Psoas muscle (tissue), 8 donors: ENCODE data around the gene PRKAB2. TPM values are rescaled to one million over a fixed set of nuclear protein-coding genes. Genes with fewer than 3 reads are reported as not detected.

Source experiments
- ATAC-seq, 4 donors: fragments of 200-7000 bp; cut with Tn5 transposase; one replicate each; pipeline ENCODE4 v1.9.1; 2020; ENCODE audit warnings: moderate library complexity in 3 of 4, mild to moderate bottlenecking in 2 of 4
- DNase-seq, 2 donors: peaks; one replicate each; pipeline ENCODE4 v3.0.0-alpha.2; 2020
- H3K27ac ChIP-seq: fragments of 200-600 bp; one replicate; pipeline ENCODE4 v1.8.0; 2022
- H3K27me3 ChIP-seq, 3 donors: fragments of 200-600 bp in 1 of 3; one replicate each; pipeline versions ENCODE4 v1.6.1 to v1.8.0; 2013 to 2022; ENCODE audit warnings: low read length in 2 of 3, mild to moderate bottlenecking in 2 of 3, moderate library complexity in 1 of 3; ENCODE audit not compliant: insufficient read depth in 3 of 3
- H3K36me3 ChIP-seq, 2 donors: fragments of 200-600 bp in 1 of 2; one replicate each; pipeline versions ENCODE4 v1.6.1 to v1.8.0; 2013 to 2022; ENCODE audit warnings: low read depth in 1 of 2, mild to moderate bottlenecking in 1 of 2, moderate library complexity in 1 of 2; ENCODE audit not compliant: insufficient read depth in 1 of 2
- H3K4me1 ChIP-seq: fragments of 200-600 bp; one replicate; pipeline ENCODE4 v1.8.0; 2022
- H3K4me3 ChIP-seq: fragments of 200-600 bp; one replicate; pipeline ENCODE4 v1.8.0; 2022; ENCODE audit warnings: mild to moderate bottlenecking
- H3K9me3 ChIP-seq: fragments of 200-600 bp; one replicate; pipeline ENCODE4 v1.8.0; 2022
- WGBS, 3 donors: extraction: QIAGEN DNeasy Blood & Tissue Kit; methylation state at CpG; one replicate each; pipeline versions ENCODE4 v1.1.6 to v1.1.7; 2013; 5-methylcytosine and 5-hydroxymethylcytosine counted together
- intact Hi-C, 2 donors: fragments of 100-400 bp; cut with DNase I; formaldehyde crosslinking; loops; one replicate each; pipeline versions ENCODE4 v1.11.0 to v1.14.2; 2022
- polyA plus RNA-seq, 3 donors: library from polyadenylated mRNA; stranded (reverse); fragments of 200-250 nt; gene quantifications; one replicate each; pipeline ENCODE4 v1.2.3, GENCODE V29; 2013
- total RNA-seq, 4 donors: library from RNA; stranded (reverse); fragmentation: NEBNext Ultra II Directional in 2 of 4; extraction: Animal tissue kit (Norgen Biotek cat#: 25700) in 2 of 4; gene quantifications; one replicate each; pipeline versions ENCODE4 v1.2.1 to v1.2.4, GENCODE V29; 2021 to 2023
- TF ChIP-seq, protein P1 (sequence below): fragments of 200-600 bp; IDR thresholded peaks from one replicate; pipeline ENCODE4 v1.8.0; 2022; ENCODE audit warnings: antibody characterized with exemption
- donor health status: healthy with polysubstance abuse.
- donor health status: DM: no; HTN: no; CAD: no; lungs with moderate emphysema.
- donor health status: Bipolar disorder and iron deficiency.
- donor health status: healthy.
- donor health status: DM: yes; HTN: yes; CAD: no.
- donor health status: DM: no; HTN: no; CAD: no.
- donor health status: DM: no; HTN: no; CAD: no.
- donor health status: DM: yes; HTN: yes; CAD: no.

The PRKAB2 gene
- total and polyA plus RNA-seq, 7 donors, result 14.1 to 77.7 (median 51.0) TPM

DNA sequence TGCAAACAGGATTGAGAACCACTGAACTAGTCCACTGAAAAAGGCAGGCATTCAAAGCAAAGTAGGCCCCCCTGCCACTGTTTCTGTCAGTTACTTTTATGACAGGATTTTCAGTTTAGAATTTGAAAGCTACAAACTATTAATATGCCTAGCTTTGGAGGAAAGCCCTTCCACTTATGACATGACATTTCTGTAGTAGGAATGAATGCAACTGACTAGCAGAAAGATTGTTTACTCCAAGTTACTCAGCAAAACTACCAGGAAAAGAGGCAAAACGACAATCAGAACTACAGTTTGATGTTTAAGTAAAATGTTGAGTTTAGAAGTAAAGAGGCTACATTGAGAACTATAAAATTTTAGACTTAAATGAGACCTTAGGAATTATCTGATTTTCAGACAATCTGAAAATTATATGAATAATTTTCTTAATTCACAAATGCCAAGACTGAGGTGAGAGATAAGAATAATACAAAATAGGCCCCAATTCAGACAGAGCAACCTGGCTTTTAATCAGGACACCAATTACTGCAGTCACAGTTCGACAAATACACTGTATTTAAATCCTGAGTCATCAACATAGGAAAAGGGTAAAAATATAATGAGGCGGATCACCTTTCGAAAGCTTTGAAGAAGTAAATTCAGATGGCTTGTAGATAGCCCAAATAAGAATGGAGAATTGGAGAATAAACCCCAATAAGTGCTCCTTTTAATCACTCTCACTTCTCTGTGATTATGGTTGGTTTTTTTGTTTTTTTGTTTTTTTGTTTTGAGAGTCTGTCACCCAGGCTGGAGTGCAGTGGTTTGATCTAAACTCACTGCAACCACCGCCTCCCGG is 2.2 kb downstream of the PRKAB2 start:
- intact Hi-C loops, result no loop called here
- DNase-seq (no peak), ATAC-seq (no peak)
- TF ChIP-seq, protein P1, sequence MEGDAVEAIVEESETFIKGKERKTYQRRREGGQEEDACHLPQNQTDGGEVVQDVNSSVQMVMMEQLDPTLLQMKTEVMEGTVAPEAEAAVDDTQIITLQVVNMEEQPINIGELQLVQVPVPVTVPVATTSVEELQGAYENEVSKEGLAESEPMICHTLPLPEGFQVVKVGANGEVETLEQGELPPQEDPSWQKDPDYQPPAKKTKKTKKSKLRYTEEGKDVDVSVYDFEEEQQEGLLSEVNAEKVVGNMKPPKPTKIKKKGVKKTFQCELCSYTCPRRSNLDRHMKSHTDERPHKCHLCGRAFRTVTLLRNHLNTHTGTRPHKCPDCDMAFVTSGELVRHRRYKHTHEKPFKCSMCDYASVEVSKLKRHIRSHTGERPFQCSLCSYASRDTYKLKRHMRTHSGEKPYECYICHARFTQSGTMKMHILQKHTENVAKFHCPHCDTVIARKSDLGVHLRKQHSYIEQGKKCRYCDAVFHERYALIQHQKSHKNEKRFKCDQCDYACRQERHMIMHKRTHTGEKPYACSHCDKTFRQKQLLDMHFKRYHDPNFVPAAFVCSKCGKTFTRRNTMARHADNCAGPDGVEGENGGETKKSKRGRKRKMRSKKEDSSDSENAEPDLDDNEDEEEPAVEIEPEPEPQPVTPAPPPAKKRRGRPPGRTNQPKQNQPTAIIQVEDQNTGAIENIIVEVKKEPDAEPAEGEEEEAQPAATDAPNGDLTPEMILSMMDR, result no peak
- Histone ChIP-seq H3K4me3 (peak overlapping the region; percentile 93), H3K36me3 (peaks cover 0 to 20% of the 10 kb centered on the region in 2 donors), H3K4me1 (peaks cover 38% of the 10 kb centered on the region), H3K27ac (peak overlapping the region; percentile 94), H3K27me3 (no peaks in the 10 kb centered on the region), H3K9me3 (no peaks in the 10 kb centered on the region)
- 77 to 80% (median 78%) methylated on average over 6 of the region's 6 CpGs for WGBS, 3 donors

DNA sequence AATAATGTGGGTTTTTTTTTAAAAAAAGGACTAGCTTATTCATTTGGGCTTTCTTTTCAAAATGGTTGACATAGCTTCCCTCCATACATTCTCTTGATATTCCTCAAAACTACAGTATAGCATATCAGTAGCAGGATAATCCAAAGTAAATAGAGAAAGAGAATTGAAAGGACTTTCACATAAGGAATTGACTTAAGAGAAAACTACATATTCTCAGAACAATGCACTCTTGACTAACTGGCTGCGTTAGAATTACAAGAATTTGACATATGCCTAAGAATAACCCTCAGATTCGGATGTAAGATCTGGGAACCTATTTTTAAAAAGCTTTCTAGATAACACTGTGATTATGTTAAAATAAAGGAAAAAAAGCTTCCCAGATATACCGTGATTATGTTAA is 3.1 kb downstream of the PRKAB2 start:
- H3K27ac ChIP-seq, result peak overlapping the region; percentile 94
- peaks cover 38% of the 10 kb centered on the region for H3K4me1 ChIP-seq
- DNase-seq (no peak), ATAC-seq (no peak)
- H3K27me3 ChIP-seq, result no peaks in the 10 kb centered on the region
- H3K36me3 ChIP-seq, result peaks cover 0 to 28% of the 10 kb centered on the region in 2 donors
- H3K4me3 ChIP-seq, result no peak overlapping the region
- 63 to 75% (median 74%) methylated on average over 3 of the region's 3 CpGs for WGBS, 3 donors
- TF ChIP-seq, protein P1, result no peak
- no peaks in the 10 kb centered on the region for H3K9me3 ChIP-seq
- intact Hi-C loops, result no loop called here

DNA sequence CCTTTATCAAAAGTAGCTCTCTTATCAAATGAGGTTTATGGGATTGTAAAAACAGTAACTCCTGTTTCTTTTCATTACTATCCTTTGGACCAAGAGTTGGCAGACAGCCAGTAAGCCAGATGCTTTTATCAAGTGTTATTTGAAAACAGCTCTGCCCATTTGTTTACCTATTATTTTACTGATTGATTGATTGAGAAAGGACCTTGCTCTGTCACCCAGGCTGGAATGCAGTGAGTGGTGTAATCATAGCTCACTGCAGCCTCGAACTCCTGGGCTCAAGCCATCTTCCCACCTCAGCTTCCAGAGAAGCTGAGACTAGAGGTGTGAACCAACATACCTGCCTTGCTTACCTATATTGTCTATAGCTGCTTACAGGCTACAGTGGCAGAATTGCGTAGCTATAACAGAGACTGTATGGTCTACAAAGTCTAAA is 3.6 kb downstream of the PRKAB2 start:
- H3K9me3 ChIP-seq, result no peaks in the 10 kb centered on the region
- H3K4me1 ChIP-seq, result peaks cover 34% of the 10 kb centered on the region
- no peaks in the 10 kb centered on the region for H3K27me3 ChIP-seq
- no peak overlapping the region for H3K4me3 ChIP-seq
- ATAC-seq (no peak), DNase-seq (no peak)
- 58 to 74% (median 65%) methylated on average over 2 of the region's 2 CpGs for WGBS, 3 donors
- intact Hi-C loops, result no loop called here
- no peak overlapping the region for H3K27ac ChIP-seq
- H3K36me3 ChIP-seq, result peaks cover 0 to 33% of the 10 kb centered on the region in 2 donors
- TF ChIP-seq, protein P1, result no peak

DNA sequence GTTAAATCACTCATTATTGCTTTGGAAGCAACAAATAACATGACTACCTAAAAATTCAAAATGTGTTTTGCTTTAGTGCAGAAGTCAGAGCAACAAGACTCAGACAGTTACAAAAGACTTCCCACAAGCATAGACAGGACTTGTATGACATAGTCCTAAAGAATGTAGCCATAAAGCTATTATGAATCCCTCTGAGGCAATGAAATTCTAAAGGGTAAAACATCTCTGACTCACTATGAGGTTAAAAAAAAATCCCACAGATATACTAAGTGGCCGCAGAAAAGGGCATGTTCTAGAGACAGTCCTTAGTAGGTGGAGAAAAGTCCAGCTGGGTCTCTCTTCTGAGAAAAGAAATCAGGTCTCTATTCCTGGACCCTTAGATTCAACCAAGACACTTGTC is 4.9 kb downstream of the PRKAB2 start:
- no peak overlapping the region for H3K4me3 ChIP-seq
- H3K4me1 ChIP-seq, result peaks cover 28% of the 10 kb centered on the region
- H3K27me3 ChIP-seq, result no peaks in the 10 kb centered on the region
- WGBS, 3 donors, result 87 to 100% (median 91%) methylated on average over 1 of the region's 1 CpG
- H3K36me3 ChIP-seq, result peaks cover 0 to 44% of the 10 kb centered on the region in 2 donors
- no peak overlapping the region for H3K27ac ChIP-seq
- ATAC-seq, result peak in 2 of 4 donors; percentile 27 to 36
- TF ChIP-seq, protein P1, result no peak
- DNase-seq, result no peak
- intact Hi-C loops, result no loop called here
- no peaks in the 10 kb centered on the region for H3K9me3 ChIP-seq
